Stimulated activated CD8-positive, alpha-beta memory T cell treated with anti-CD3 and anti-CD28 coated beads, Interleukin-7, amount 100 ng/mL, for 1 hour (primary cell): ENCODE data around the gene ARFGAP3.
"Not testable (repeated sequence)": the region's sequence is repeated elsewhere in the genome, so short reads cannot be mapped to it uniquely, and the experiment has no call there.

ENCODE experiments used
- DNase-seq, 2 donors: peaks; one replicate each; pipeline ENCODE4 v3.0.0-alpha.2; 2020; ENCODE audit warnings: low read depth in 2 of 2

Gene ARFGAP3

GRCh38 chr22:42769238-42769573 lies 87.9 kb downstream of the ARFGAP3 start:
- no peak for DNase-seq

- no peak for DNase-seq
Observed at GRCh38 chr22:42768385-42769035, 88.6 kb downstream of the ARFGAP3 start.

- DNase-seq = no peak
Observed at GRCh38 chr22:42766860-42767259, 90.2 kb downstream of the ARFGAP3 start.

- no peak for DNase-seq
Observed at GRCh38 chr22:42764895-42765363, 92.1 kb downstream of the ARFGAP3 start.

- no peak for DNase-seq
Observed at GRCh38 chr22:42763965-42764480, 93.0 kb downstream of the ARFGAP3 start.

- no peak for DNase-seq
Observed at GRCh38 chr22:42760806-42761565, 96.1 kb downstream of the ARFGAP3 start.

- DNase-seq = no peak
Observed at GRCh38 chr22:42758931-42759629, 98.0 kb downstream of the ARFGAP3 start.

GRCh38 chr22:42755553-42755952 lies 101.5 kb downstream of the ARFGAP3 start:
- not testable (repeated sequence) for DNase-seq

- not testable (repeated sequence) for DNase-seq
Observed at GRCh38 chr22:42755121-42755520, 102.0 kb downstream of the ARFGAP3 start.

- no peak for DNase-seq
Observed at GRCh38 chr22:42754658-42755057, 102.4 kb downstream of the ARFGAP3 start.

- DNase-seq = no peak
Observed at GRCh38 chr22:42752912-42753311, 104.2 kb downstream of the ARFGAP3 start.

GRCh38 chr22:42752230-42752746 lies 104.8 kb downstream of the ARFGAP3 start:
- no peak for DNase-seq

GRCh38 chr22:42750421-42750820 lies 106.7 kb downstream of the ARFGAP3 start:
- not testable (repeated sequence) for DNase-seq

- DNase-seq = no peak
Observed at GRCh38 chr22:42747701-42748513, 109.2 kb downstream of the ARFGAP3 start.
